ENCODE measurements around the gene FOXP3. TPM values are rescaled to one million over a fixed set of nuclear protein-coding genes. Genes with fewer than 3 reads are reported as not detected.

FOXP3 gene
- total RNA-seq, 1 experiment from 2014 or later, result 0.15 TPM

DNA sequence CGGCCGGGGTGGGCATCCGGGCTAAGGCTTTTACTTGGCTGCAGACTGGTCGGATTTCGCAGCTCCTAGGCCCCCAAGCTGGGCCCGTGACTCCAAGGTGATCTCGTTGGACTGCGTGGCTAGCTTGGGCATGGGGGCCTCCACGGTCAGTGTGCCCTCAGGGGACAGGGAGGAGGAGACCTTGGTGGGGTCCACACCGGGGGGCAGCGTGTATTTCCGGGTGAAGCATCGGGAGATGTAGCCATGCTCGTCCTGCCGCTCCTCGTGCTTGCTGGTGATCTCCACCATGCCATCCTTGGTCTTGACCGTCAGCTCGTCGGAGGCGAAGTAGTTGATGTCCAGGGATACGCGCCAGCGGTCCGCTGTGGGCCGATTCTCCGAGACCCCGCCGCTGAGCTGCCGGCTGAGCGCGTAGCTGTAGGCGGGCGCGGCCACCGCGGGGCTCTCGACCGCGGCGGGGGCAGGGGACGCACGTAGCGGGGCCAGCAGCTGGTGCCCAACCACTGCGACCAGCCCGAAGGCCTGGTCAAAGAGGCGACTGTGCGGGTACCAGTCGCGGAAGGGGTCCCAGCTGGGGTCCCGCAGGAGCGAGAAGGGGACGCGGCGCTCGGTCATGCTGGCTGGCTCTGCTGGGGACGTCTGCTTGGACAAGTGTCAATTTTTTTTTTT, 30.5 kb downstream of the FOXP3 start:
- TF ChIP-seq ZNF274 (IDR thresholded peaks at IDR 0.05; ENCODE audit: low read depth, low read length) (no peak), CEBPB (IDR thresholded peaks at IDR 0.05; ENCODE audit: low read depth) (no peak), EGR1 (IDR thresholded peaks at IDR 0.05; ENCODE audit: low read depth) (no peak), JUND (IDR thresholded peaks at IDR 0.05) (no peak), SP1 (IDR thresholded peaks at IDR 0.05; ENCODE audit: low read depth) (no peak), EZH2phosphoT487 (IDR thresholded peaks at IDR 0.05; ENCODE audit: borderline replicate concordance) (no peak), ELF1 (IDR thresholded peaks at IDR 0.05; ENCODE audit: borderline replicate concordance, low read depth) (no peak), TCF7L2 (IDR thresholded peaks at IDR 0.05; ENCODE audit: borderline replicate concordance, extremely low read depth, insufficient read depth, insufficient read length) (no peak), SRF (IDR thresholded peaks at IDR 0.05; ENCODE audit: low read depth) (no peak), CBX3 (IDR thresholded peaks at IDR 0.05; ENCODE audit: low read depth) (no peak), POLR2A (IDR thresholded peaks at IDR 0.05; ENCODE audit: borderline replicate concordance, extremely low read depth, insufficient read depth, insufficient read length) (no peak), POLR2AphosphoS5 (IDR thresholded peaks at IDR 0.05; ENCODE audit: low read depth, low read length) (no peak)
- TF ChIP-seq, protein P1, sequence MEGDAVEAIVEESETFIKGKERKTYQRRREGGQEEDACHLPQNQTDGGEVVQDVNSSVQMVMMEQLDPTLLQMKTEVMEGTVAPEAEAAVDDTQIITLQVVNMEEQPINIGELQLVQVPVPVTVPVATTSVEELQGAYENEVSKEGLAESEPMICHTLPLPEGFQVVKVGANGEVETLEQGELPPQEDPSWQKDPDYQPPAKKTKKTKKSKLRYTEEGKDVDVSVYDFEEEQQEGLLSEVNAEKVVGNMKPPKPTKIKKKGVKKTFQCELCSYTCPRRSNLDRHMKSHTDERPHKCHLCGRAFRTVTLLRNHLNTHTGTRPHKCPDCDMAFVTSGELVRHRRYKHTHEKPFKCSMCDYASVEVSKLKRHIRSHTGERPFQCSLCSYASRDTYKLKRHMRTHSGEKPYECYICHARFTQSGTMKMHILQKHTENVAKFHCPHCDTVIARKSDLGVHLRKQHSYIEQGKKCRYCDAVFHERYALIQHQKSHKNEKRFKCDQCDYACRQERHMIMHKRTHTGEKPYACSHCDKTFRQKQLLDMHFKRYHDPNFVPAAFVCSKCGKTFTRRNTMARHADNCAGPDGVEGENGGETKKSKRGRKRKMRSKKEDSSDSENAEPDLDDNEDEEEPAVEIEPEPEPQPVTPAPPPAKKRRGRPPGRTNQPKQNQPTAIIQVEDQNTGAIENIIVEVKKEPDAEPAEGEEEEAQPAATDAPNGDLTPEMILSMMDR (IDR thresholded peaks at IDR 0.05 in 2 of 3, conservative IDR thresholded peaks at IDR 0.05 in 1 of 3; ENCODE audit: borderline replicate concordance in 1 of 3, insufficient read depth in 1 of 3, low read depth in 2 of 3, low read length in 2 of 3), result no peak
- TF ChIP-seq, protein P2, sequence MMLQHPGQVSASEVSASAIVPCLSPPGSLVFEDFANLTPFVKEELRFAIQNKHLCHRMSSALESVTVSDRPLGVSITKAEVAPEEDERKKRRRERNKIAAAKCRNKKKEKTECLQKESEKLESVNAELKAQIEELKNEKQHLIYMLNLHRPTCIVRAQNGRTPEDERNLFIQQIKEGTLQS (IDR thresholded peaks at IDR 0.05), result no peak
- TF ChIP-seq, protein P3, sequence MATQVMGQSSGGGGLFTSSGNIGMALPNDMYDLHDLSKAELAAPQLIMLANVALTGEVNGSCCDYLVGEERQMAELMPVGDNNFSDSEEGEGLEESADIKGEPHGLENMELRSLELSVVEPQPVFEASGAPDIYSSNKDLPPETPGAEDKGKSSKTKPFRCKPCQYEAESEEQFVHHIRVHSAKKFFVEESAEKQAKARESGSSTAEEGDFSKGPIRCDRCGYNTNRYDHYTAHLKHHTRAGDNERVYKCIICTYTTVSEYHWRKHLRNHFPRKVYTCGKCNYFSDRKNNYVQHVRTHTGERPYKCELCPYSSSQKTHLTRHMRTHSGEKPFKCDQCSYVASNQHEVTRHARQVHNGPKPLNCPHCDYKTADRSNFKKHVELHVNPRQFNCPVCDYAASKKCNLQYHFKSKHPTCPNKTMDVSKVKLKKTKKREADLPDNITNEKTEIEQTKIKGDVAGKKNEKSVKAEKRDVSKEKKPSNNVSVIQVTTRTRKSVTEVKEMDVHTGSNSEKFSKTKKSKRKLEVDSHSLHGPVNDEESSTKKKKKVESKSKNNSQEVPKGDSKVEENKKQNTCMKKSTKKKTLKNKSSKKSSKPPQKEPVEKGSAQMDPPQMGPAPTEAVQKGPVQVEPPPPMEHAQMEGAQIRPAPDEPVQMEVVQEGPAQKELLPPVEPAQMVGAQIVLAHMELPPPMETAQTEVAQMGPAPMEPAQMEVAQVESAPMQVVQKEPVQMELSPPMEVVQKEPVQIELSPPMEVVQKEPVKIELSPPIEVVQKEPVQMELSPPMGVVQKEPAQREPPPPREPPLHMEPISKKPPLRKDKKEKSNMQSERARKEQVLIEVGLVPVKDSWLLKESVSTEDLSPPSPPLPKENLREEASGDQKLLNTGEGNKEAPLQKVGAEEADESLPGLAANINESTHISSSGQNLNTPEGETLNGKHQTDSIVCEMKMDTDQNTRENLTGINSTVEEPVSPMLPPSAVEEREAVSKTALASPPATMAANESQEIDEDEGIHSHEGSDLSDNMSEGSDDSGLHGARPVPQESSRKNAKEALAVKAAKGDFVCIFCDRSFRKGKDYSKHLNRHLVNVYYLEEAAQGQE (IDR thresholded peaks at IDR 0.05; ENCODE audit: low read depth), result no peak
- TF ChIP-seq, protein P4, sequence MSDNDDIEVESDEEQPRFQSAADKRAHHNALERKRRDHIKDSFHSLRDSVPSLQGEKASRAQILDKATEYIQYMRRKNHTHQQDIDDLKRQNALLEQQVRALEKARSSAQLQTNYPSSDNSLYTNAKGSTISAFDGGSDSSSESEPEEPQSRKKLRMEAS (IDR thresholded peaks at IDR 0.05), result no peak
- ChIA-PET POLR2A (no interaction called here), CTCF (no interaction called here), RAD21 (ENCODE audit: low non-redundant PET in 1 of 2, low total read pairs in 2 of 2, uncharacterized antibody in 2 of 2, unreplicated experiment in 2 of 2) (no interaction called here)
- Histone ChIP-seq H3K79me2 (ENCODE audit: insufficient read depth, low read length) (no peaks in the 10 kb centered on the region), H3K4me1 (ENCODE audit: control insufficient read depth in 1 of 2, insufficient read depth in 2 of 2, low read length in 2 of 2) (no peaks in the 10 kb centered on the region), H3K9me3 (ENCODE audit: control insufficient read depth in 1 of 2, insufficient read depth in 1 of 2, low read depth in 1 of 2, low read length in 2 of 2) (no peaks in the 10 kb centered on the region), H3K27ac (ENCODE audit: low read depth, low read length) (no peak overlapping the region), H3K27me3 (ENCODE audit: insufficient read depth, low read length) (no peaks in the 10 kb centered on the region), H3K9me2 (ENCODE audit: insufficient read depth) (no peaks in the 10 kb centered on the region), H2AFZ (ENCODE audit: low read depth, low read length, poor library complexity, severe bottlenecking) (no peak overlapping the region), H3K36me3 (ENCODE audit: control insufficient read depth in 1 of 2, insufficient read depth in 2 of 2, low read length in 2 of 2) (no peaks in the 10 kb centered on the region), H3K4me2 (ENCODE audit: low read length) (no peak overlapping the region), H4K20me1 (ENCODE audit: insufficient read depth) (no peaks in the 10 kb centered on the region), H3K4me3 (replicated peaks in 1 of 2; ENCODE audit: low read depth in 1 of 2, low read length in 2 of 2) (no peak overlapping the region), H3K9ac (ENCODE audit: low read length) (no peak overlapping the region)
- DNase-seq (ENCODE audit: low read depth, low spot score), result no peak
- no TSS peak for BruUV-seq (replicated peaks)
- intact Hi-C loops (cut with micrococcal nuclease), result no loop called here
- no peak for ATAC-seq

Measured in HCT116 (cell line).